ENCODE measurements around the gene LRP1B. TPM values are rescaled to one million over a fixed set of nuclear protein-coding genes. Genes with fewer than 3 reads are reported as not detected.

Gene LRP1B
- total and polyA plus RNA-seq, 2 donors (not counting 1 experiment from before 2014, with no cell fraction given) = not detected

DNA sequence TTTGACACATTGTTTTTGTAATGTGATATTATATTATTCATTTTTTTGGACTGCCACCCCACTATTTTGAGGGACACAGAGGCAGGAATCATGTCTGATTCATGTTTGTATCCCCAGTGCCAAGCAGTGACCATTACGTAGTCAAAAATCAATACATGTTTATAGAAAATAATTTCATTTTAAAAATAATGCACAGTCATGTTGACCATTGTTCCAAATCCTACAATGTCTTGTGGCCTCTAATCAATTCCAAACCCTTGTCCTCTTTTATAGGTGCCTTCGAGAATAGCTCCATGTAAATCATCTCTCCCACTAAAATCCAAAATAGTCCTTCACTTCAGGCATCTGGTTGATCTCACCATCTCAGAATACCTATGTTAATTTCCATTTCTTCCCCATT, 454.7 kb downstream of the LRP1B start:
- H3K27me3 ChIP-seq (replicated peaks in 1 of 4; ENCODE audit: control extremely low read depth in 1 of 4, control insufficient read depth in 3 of 4, insufficient read depth in 4 of 4, low read length in 3 of 4) = no peaks in the 10 kb centered on the region
- H3K9me3 ChIP-seq (ENCODE audit: control extremely low read depth in 1 of 3, control insufficient read depth in 2 of 3, insufficient read depth in 1 of 3, low read length in 2 of 3) = no peaks in the 10 kb centered on the region
- no peak overlapping the region for H3K27ac ChIP-seq (ENCODE audit: low read length in 2 of 2)
- WGBS (ENCODE audit: insufficient coverage) = 38% methylated on average over 1 of the region's 2 CpGs
- H3K27ac Mint-ChIP-seq = no peak overlapping the region
- ATAC-seq (ENCODE audit: low read depth) (no peak), DNase-seq (no peak)
- ChIA-PET CTCF (no interaction called here), POLR2A (no interaction called here)
- no peak overlapping the region for H3K4me2 ChIP-seq (replicated peaks; ENCODE audit: low read depth, low read length, poor library complexity, severe bottlenecking)
- no peaks in the 10 kb centered on the region for H3K4me1 Mint-ChIP-seq
- no peaks in the 10 kb centered on the region for H3K79me2 ChIP-seq (ENCODE audit: control insufficient read depth, insufficient read depth, low read length)
- H3K9me3 Mint-ChIP-seq (ENCODE audit: insufficient read depth) = no peaks in the 10 kb centered on the region
- H3K27me3 Mint-ChIP-seq = no peaks in the 10 kb centered on the region
- no peak overlapping the region for H2AFZ ChIP-seq (ENCODE audit: insufficient read depth, low read depth, low read length, poor library complexity, severe bottlenecking)
- H3K9ac ChIP-seq (ENCODE audit: low read length) = no peak overlapping the region
- no peaks in the 10 kb centered on the region for H3K36me3 ChIP-seq (replicated peaks in 1 of 2; ENCODE audit: control extremely low read depth in 1 of 2, control insufficient read depth in 1 of 2, extremely low read depth in 1 of 2, insufficient read depth in 2 of 2, low read length in 1 of 2)
- intact Hi-C loops (cut with micrococcal nuclease) = no loop called here
- no peaks in the 10 kb centered on the region for H3K4me1 ChIP-seq (ENCODE audit: control insufficient read depth in 2 of 2, insufficient read depth in 2 of 2, low read length in 2 of 2)
- no peaks in the 10 kb centered on the region for H4K20me1 ChIP-seq (ENCODE audit: control insufficient read depth, insufficient read depth, low read length, poor library complexity, severe bottlenecking)
- no peak for TF ChIP-seq EZH2 (IDR thresholded peaks at IDR 0.05; ENCODE audit: borderline replicate concordance, insufficient read depth, low read depth, low read length, poor library complexity, severe bottlenecking)
- TF ChIP-seq, protein P1, sequence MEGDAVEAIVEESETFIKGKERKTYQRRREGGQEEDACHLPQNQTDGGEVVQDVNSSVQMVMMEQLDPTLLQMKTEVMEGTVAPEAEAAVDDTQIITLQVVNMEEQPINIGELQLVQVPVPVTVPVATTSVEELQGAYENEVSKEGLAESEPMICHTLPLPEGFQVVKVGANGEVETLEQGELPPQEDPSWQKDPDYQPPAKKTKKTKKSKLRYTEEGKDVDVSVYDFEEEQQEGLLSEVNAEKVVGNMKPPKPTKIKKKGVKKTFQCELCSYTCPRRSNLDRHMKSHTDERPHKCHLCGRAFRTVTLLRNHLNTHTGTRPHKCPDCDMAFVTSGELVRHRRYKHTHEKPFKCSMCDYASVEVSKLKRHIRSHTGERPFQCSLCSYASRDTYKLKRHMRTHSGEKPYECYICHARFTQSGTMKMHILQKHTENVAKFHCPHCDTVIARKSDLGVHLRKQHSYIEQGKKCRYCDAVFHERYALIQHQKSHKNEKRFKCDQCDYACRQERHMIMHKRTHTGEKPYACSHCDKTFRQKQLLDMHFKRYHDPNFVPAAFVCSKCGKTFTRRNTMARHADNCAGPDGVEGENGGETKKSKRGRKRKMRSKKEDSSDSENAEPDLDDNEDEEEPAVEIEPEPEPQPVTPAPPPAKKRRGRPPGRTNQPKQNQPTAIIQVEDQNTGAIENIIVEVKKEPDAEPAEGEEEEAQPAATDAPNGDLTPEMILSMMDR (IDR thresholded peaks at IDR 0.05) = no peak
- H3K4me3 Mint-ChIP-seq = no peak overlapping the region
- H3K4me3 ChIP-seq (ENCODE audit: control extremely low read depth in 1 of 5, extremely low read depth in 1 of 5, insufficient read depth in 1 of 5, low read depth in 2 of 5, low read length in 4 of 5) = no peak overlapping the region

DNA sequence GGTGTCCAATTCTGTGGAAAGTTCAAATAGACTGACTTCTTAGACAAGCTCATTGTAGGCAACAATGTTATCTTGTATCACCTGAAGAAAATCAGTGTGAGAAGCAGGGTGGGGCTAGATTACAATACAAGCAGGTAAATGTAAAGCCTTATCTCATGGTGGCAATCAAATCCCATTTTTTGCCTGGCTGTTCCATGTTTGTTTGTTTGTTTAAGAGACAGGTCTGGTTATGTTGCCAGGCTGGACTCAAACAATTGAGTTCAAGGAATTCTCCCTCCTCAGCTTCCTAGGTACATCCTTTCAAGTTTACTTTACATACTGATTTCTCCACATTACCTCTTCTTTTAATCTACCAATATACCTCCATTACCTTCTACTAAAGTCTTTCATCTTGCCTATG, 464.6 kb downstream of the LRP1B start:
- ChIA-PET POLR2A (no interaction called here), CTCF (interaction anchor here (0.9 kb wide), 1 partner anchor 9 kb away, joined by 3 read pairs; no protein-coding TSS in a partner anchor)
- Histone ChIP-seq H2AFZ (ENCODE audit: insufficient read depth, low read depth, low read length, poor library complexity, severe bottlenecking) (no peak overlapping the region), H3K27ac (ENCODE audit: low read length in 2 of 2) (no peak overlapping the region), H3K9me3 (ENCODE audit: control extremely low read depth in 1 of 3, control insufficient read depth in 2 of 3, insufficient read depth in 1 of 3, low read length in 2 of 3) (no peaks in the 10 kb centered on the region), H3K9ac (ENCODE audit: low read length) (no peak overlapping the region), H4K20me1 (ENCODE audit: control insufficient read depth, insufficient read depth, low read length, poor library complexity, severe bottlenecking) (no peaks in the 10 kb centered on the region), H3K4me3 (ENCODE audit: control extremely low read depth in 1 of 5, extremely low read depth in 1 of 5, insufficient read depth in 1 of 5, low read depth in 2 of 5, low read length in 4 of 5) (no peak overlapping the region), H3K27me3 (replicated peaks in 1 of 4; ENCODE audit: control extremely low read depth in 1 of 4, control insufficient read depth in 3 of 4, insufficient read depth in 4 of 4, low read length in 3 of 4) (no peaks in the 10 kb centered on the region), H3K36me3 (replicated peaks in 1 of 2; ENCODE audit: control extremely low read depth in 1 of 2, control insufficient read depth in 1 of 2, extremely low read depth in 1 of 2, insufficient read depth in 2 of 2, low read length in 1 of 2) (no peaks in the 10 kb centered on the region), H3K4me2 (replicated peaks; ENCODE audit: low read depth, low read length, poor library complexity, severe bottlenecking) (no peak overlapping the region), H3K4me1 (ENCODE audit: control insufficient read depth in 2 of 2, insufficient read depth in 2 of 2, low read length in 2 of 2) (no peaks in the 10 kb centered on the region), H3K79me2 (ENCODE audit: control insufficient read depth, insufficient read depth, low read length) (no peaks in the 10 kb centered on the region)
- intact Hi-C loops (cut with micrococcal nuclease) = no loop called here
- no peak overlapping the region for H3K27ac Mint-ChIP-seq
- no peaks in the 10 kb centered on the region for H3K4me1 Mint-ChIP-seq
- H3K27me3 Mint-ChIP-seq = no peaks in the 10 kb centered on the region
- H3K4me3 Mint-ChIP-seq = no peak overlapping the region
- TF ChIP-seq EZH2 (IDR thresholded peaks at IDR 0.05; ENCODE audit: borderline replicate concordance, insufficient read depth, low read depth, low read length, poor library complexity, severe bottlenecking) = no peak
- TF ChIP-seq, protein P1 (IDR thresholded peaks at IDR 0.05) = no peak
- peaks cover 5% of the 10 kb centered on the region for H3K9me3 Mint-ChIP-seq (ENCODE audit: insufficient read depth)
- DNase-seq (no peak), ATAC-seq (ENCODE audit: low read depth) (no peak)
